Mucosa of descending colon (tissue), 3 donors: ENCODE results near the gene NCF2. TPM values are rescaled to one million over a fixed set of nuclear protein-coding genes. Genes with fewer than 3 reads are reported as not detected.

ENCODE experiments used
- ATAC-seq: fragments of 200-7000 bp; cut with Tn5 transposase; one replicate; pipeline ENCODE4 v1.9.1; 2020; ENCODE audit warnings: mild to moderate bottlenecking, moderate library complexity
- DNase-seq, 3 donors: peaks; one replicate each; pipeline ENCODE4 v3.0.0-alpha.2; 2020
- H3K36me3 ChIP-seq: fragments of 200-600 bp; one replicate; pipeline ENCODE4 v1.8.0; 2021; ENCODE audit warnings: low read depth, mild to moderate bottlenecking
- H3K4me1 ChIP-seq: fragments of 200-600 bp; one replicate; pipeline ENCODE4 v1.8.0; 2021; ENCODE audit warnings: low read depth, mild to moderate bottlenecking
- H3K4me3 ChIP-seq: fragments of 200-600 bp; one replicate; pipeline ENCODE4 v1.8.0; 2021; ENCODE audit warnings: mild to moderate bottlenecking
- H3K9me3 ChIP-seq: fragments of 200-600 bp; one replicate; pipeline ENCODE4 v1.8.0; 2021; ENCODE audit warnings: mild to moderate bottlenecking
- CTCF ChIP-seq: fragments of 200-600 bp; IDR thresholded peaks from one replicate; pipeline ENCODE4 v1.8.0; 2022; ENCODE audit warnings: antibody characterized with exemption, mild to moderate bottlenecking
- intact Hi-C, 2 donors: fragments of 100-400 bp; cut with DNase I in 1 of 2; cut with micrococcal nuclease in 1 of 2; formaldehyde crosslinking; loops; one replicate each; pipeline versions ENCODE4 v1.11.0 to v1.11.1; 2022; cut with DNase I, micrococcal nuclease
- total RNA-seq, 3 donors: library from RNA; stranded (reverse); fragmentation: NEBNext Ultra II Directional in 2 of 3; extraction: Animal tissue kit (Norgen Biotek cat#: 25700) in 2 of 3; gene quantifications; one replicate each; pipeline versions ENCODE4 v1.2.1 to v1.2.4, GENCODE V29; 2021 to 2023
- donor health status: DM: no; HTN: no; CAD: no; lungs with moderate emphysema.
- donor health status: DM: no; HTN: no; CAD: no.
- donor health status: DM: no; HTN: yes; CAD: no.

Gene NCF2
- total RNA-seq, 3 donors from 2014 or later: 2.0 to 8.9 (median 8.3) TPM

- intact Hi-C loops: no loop called here
- TF ChIP-seq CTCF: no peak
Measured at GRCh38 chr1:183635606-183636333, 45.5 kb upstream of the NCF2 start, which contains the start of gene ARPC5. ARPC5 (minus strand) TSS chr1:183635783; CDS start chr1:183635659, 124 bp downstream.

GRCh38 chr1:183635099-183635605, 44.9 kb upstream of the NCF2 start:
- no peaks in the 10 kb centered on the region for H3K9me3 ChIP-seq
- H3K36me3 ChIP-seq: no peaks in the 10 kb centered on the region
- H3K4me3 ChIP-seq: peak overlapping the region; percentile 75
- intact Hi-C loops: no loop called here
- peak; percentile 58 for ATAC-seq
- peak; percentile 47 to 79 (median 77) for DNase-seq
- H3K4me1 ChIP-seq: peaks cover 36% of the 10 kb centered on the region
- no peak for TF ChIP-seq CTCF

More at GRCh38 chr1:183635606-183636333, 45.5 kb upstream of the NCF2 start, which contains the start of gene ARPC5:
- Histone ChIP-seq H3K4me1 (peaks cover 32% of the 10 kb centered on the region), H3K9me3 (no peaks in the 10 kb centered on the region), H3K36me3 (no peaks in the 10 kb centered on the region), H3K4me3 (peak within 1 kb of the TSS; percentile 75)
- peak; percentile 95 to 99 (median 98) for DNase-seq
- peak; percentile 94 for ATAC-seq

GRCh38 chr1:183634429-183635065, 44.3 kb upstream of the NCF2 start:
- no peaks in the 10 kb centered on the region for H3K9me3 ChIP-seq
- no peak for TF ChIP-seq CTCF
- peaks cover 36% of the 10 kb centered on the region for H3K4me1 ChIP-seq
- no peak for ATAC-seq
- peak overlapping the region; percentile 75 for H3K4me3 ChIP-seq
- H3K36me3 ChIP-seq: no peaks in the 10 kb centered on the region
- intact Hi-C loops: no loop called here
- no peak for DNase-seq

- Histone ChIP-seq H3K36me3 (no peaks in the 10 kb centered on the region), H3K4me1 (peaks cover 36% of the 10 kb centered on the region), H3K9me3 (no peaks in the 10 kb centered on the region), H3K4me3 (no peak overlapping the region)
- no peak for ATAC-seq
- DNase-seq: peak in 1 of 3 donors; percentile 22
- intact Hi-C loops: no loop called here
- peak; percentile 32 for TF ChIP-seq CTCF
Measured at GRCh38 chr1:183633676-183634343, 43.6 kb upstream of the NCF2 start.

GRCh38 chr1:183632964-183633363, 42.7 kb upstream of the NCF2 start:
- H3K36me3 ChIP-seq: no peaks in the 10 kb centered on the region
- intact Hi-C loops: no loop called here
- no peaks in the 10 kb centered on the region for H3K9me3 ChIP-seq
- DNase-seq: no peak
- peaks cover 36% of the 10 kb centered on the region for H3K4me1 ChIP-seq
- no peak for TF ChIP-seq CTCF
- no peak for ATAC-seq
- H3K4me3 ChIP-seq: no peak overlapping the region
